AG04450 (cell line): ENCODE measurements around the gene DMRT1. TPM values are rescaled to one million over a fixed set of nuclear protein-coding genes. Genes with fewer than 3 reads are reported as not detected.
"Not testable (repeated sequence)": the region's sequence is repeated elsewhere in the genome, so short reads cannot be mapped to it uniquely, and the experiment has no call there.

Experiments used
- CTCF ChIA-PET: fragments of 300-600, 350-600 bp; formaldehyde crosslinking; extraction: SDS; loops from one replicate; lab custom pipeline; 2022; ENCODE audit warnings: antibody characterized with exemption, inconsistent platforms; lab: Charles Lee
- POLR2A ChIA-PET: fragments of 350-600 bp; formaldehyde crosslinking; extraction: SDS; loops from one replicate; lab custom pipeline; 2021; ENCODE audit warnings: antibody characterized with exemption, inconsistent platforms; lab: Yijun Ruan, JAX
- DNase-seq: peaks from one replicate; pipeline ENCODE4 v3.0.0-alpha.2; 2011; ENCODE audit warnings: low read depth, low spot score
- H3K27ac ChIP-seq: one replicate; pipeline ENCODE4 v1.5.1; 2012; ENCODE audit warnings: low read depth, low read length, control low read depth
- H3K27me3 ChIP-seq: one replicate; pipeline ENCODE4 v1.6.0; 2012; ENCODE audit warnings: low read length; ENCODE audit not compliant: control insufficient read depth, insufficient read depth
- H3K4me3 ChIP-seq: 2 replicates; pipeline ENCODE4 v1.5.1; 2011; ENCODE audit warnings: mild to moderate bottlenecking, low read depth, low read length, control low read depth
- H3K9me3 ChIP-seq: 2 replicates; pipeline ENCODE4 v1.5.1; 2012; ENCODE audit warnings: low read length; ENCODE audit not compliant: control insufficient read depth, insufficient read depth
- polyA plus RNA-seq: library from polyadenylated mRNA; depleted of rRNA; stranded (reverse); fragments of >200 nt; gene quantifications from 2 replicates; pipeline ENCODE4 v1.2.3, GENCODE V29; 2011
- TF ChIP-seq, protein P1 (sequence below): IDR thresholded peaks from 2 replicates; pipeline ENCODE4 v1.5.1; 2011; ENCODE audit warnings: low read depth, low read length, control low read depth, inconsistent platforms

The DMRT1 gene
- polyA plus RNA-seq, 1 experiment = not detected

- DNase-seq = no peak
- ChIA-PET POLR2A (no interaction called here), CTCF (no interaction called here)
- no peak overlapping the region for H3K4me3 ChIP-seq
- H3K27me3 ChIP-seq = no peaks in the 10 kb centered on the region
- no peaks in the 10 kb centered on the region for H3K9me3 ChIP-seq
- H3K27ac ChIP-seq = no peak overlapping the region
- TF ChIP-seq, protein P1, sequence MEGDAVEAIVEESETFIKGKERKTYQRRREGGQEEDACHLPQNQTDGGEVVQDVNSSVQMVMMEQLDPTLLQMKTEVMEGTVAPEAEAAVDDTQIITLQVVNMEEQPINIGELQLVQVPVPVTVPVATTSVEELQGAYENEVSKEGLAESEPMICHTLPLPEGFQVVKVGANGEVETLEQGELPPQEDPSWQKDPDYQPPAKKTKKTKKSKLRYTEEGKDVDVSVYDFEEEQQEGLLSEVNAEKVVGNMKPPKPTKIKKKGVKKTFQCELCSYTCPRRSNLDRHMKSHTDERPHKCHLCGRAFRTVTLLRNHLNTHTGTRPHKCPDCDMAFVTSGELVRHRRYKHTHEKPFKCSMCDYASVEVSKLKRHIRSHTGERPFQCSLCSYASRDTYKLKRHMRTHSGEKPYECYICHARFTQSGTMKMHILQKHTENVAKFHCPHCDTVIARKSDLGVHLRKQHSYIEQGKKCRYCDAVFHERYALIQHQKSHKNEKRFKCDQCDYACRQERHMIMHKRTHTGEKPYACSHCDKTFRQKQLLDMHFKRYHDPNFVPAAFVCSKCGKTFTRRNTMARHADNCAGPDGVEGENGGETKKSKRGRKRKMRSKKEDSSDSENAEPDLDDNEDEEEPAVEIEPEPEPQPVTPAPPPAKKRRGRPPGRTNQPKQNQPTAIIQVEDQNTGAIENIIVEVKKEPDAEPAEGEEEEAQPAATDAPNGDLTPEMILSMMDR = no peak
Observed at GRCh38 chr9:912776-913175, 71.3 kb downstream of the DMRT1 start.

- H3K4me3 ChIP-seq, CTCF ChIA-PET: not testable (repeated sequence)
Observed at GRCh38 chr9:913526-913925, 72.0 kb downstream of the DMRT1 start.

GRCh38 chr9:917730-918129 lies 76.2 kb downstream of the DMRT1 start:
- Histone ChIP-seq H3K4me3 (no peak overlapping the region), H3K27me3 (no peaks in the 10 kb centered on the region), H3K27ac (no peak overlapping the region), H3K9me3 (no peaks in the 10 kb centered on the region)
- TF ChIP-seq, protein P1 = no peak
- no peak for DNase-seq
- ChIA-PET CTCF (interaction anchor here (1.2 to 1.5 kb wide), 2 partner anchors 10 to 92 kb away, joined by 3 to 5 read pairs; no protein-coding TSS in a partner anchor), POLR2A (no interaction called here)

More at GRCh38 chr9:913526-913925, 72.0 kb downstream of the DMRT1 start:
- H3K27ac ChIP-seq, H3K9me3 ChIP-seq, DNase-seq, POLR2A ChIA-PET, H3K27me3 ChIP-seq: not testable (repeated sequence)

DNA sequence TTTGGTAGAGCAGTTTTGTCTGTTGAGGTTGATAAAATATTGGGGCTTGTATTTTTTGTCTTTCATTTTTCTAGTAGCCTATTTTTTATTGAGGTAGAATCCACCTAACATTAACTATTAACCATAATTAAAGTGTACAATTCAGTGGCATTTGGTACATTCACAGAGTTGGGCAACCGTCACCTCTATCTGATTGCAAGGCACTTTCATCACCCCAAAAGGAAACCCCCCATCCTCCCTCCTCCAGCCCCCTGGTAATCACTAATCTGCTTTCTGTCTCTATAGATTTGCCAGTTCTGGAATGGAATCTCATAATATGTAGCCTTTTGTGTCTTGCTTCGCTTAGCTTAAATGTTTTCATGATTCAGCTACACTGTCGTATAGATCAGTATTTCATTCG lies 79.4 kb downstream of the DMRT1 start:
- TF ChIP-seq, protein P1 = no peak
- no peak overlapping the region for H3K27ac ChIP-seq
- no peak overlapping the region for H3K4me3 ChIP-seq
- DNase-seq = no peak
- ChIA-PET POLR2A (no interaction called here), CTCF (no interaction called here)
- H3K27me3 ChIP-seq = no peaks in the 10 kb centered on the region
- no peaks in the 10 kb centered on the region for H3K9me3 ChIP-seq

DNA sequence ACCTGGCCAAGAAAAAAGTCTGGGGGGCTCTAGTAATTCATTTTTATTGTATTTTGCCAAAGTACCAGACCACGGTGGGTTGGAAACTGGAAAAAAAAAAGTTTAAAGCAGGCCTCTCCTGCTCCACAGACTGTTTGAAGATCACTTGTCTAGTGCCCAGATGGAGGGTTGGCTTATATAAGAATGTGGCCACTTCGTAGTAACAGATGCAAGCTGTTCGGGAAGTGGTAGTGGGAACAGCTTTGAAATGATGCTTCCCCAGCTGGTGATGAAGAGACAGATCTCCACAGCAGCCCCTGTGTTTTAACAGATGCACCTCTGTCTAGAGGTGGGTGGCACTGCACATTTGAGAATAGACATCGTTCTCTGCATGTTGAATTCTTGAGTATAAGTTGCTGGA lies 80.7 kb downstream of the DMRT1 start:
- CTCF ChIA-PET = no interaction called here

More for the DNA sequence above, 80.7 kb downstream of the DMRT1 start:
- DNase-seq = no peak
- no peak overlapping the region for H3K27ac ChIP-seq
- H3K27me3 ChIP-seq = no peaks in the 10 kb centered on the region
- H3K4me3 ChIP-seq = no peak overlapping the region
- no peaks in the 10 kb centered on the region for H3K9me3 ChIP-seq
- TF ChIP-seq, protein P1 = no peak
- POLR2A ChIA-PET = interaction anchor here (0.7 kb wide), 1 partner anchor 54 kb away, joined by 3 read pairs; no protein-coding TSS in a partner anchor
